H9 (cell line): ENCODE results near the gene GLYATL1. TPM values are rescaled to one million over a fixed set of nuclear protein-coding genes. Genes with fewer than 3 reads are reported as not detected.

Source experiments
- DNase-seq: peaks from one replicate; pipeline ENCODE4 v3.0.0-alpha.2; 2017
- H2AFZ ChIP-seq: one replicate; pipeline ENCODE4 v1.6.1; 2013; ENCODE audit warnings: mild to moderate bottlenecking, low read length, control low read depth, moderate library complexity
- H2AK5ac ChIP-seq: 2 replicates; pipeline ENCODE4 v1.6.1; 2013; ENCODE audit warnings: low read length, control low read depth, mixed read lengths; ENCODE audit not compliant: insufficient read length
- H2BK120ac ChIP-seq: one replicate; pipeline ENCODE4 v1.6.1; 2013; ENCODE audit warnings: low read depth, mild to moderate bottlenecking, low read length, control low read depth, inconsistent platforms; ENCODE audit not compliant: poor library complexity, severe bottlenecking
- H2BK12ac ChIP-seq: 2 replicates; pipeline ENCODE4 v1.6.1; 2013; ENCODE audit warnings: low read length, control low read depth, mixed read lengths, low read depth; ENCODE audit not compliant: insufficient read length
- H2BK15ac ChIP-seq: 2 replicates; pipeline ENCODE4 v1.6.1; 2013; ENCODE audit warnings: low read depth, low read length, control low read depth
- H2BK20ac ChIP-seq: one replicate; pipeline ENCODE4 v1.6.1; 2013; ENCODE audit warnings: low read depth, mild to moderate bottlenecking, low read length, control low read depth, inconsistent platforms; ENCODE audit not compliant: poor library complexity, severe bottlenecking
- H2BK5ac ChIP-seq: 2 replicates; pipeline ENCODE4 v1.6.1; 2013; ENCODE audit warnings: low read length, control low read depth, mixed read lengths; ENCODE audit not compliant: insufficient read length
- H3K14ac ChIP-seq: 2 replicates; pipeline ENCODE4 v1.6.1; 2013; ENCODE audit warnings: low read length, control low read depth; ENCODE audit not compliant: insufficient read depth
- H3K18ac ChIP-seq: 2 replicates; pipeline ENCODE4 v1.6.1; 2013; ENCODE audit warnings: low read depth, mild to moderate bottlenecking, mixed read lengths, low read length, control low read depth; ENCODE audit not compliant: insufficient read length
- H3K23ac ChIP-seq: 2 replicates; pipeline ENCODE4 v1.6.1; 2013; ENCODE audit warnings: low read length, control low read depth, mixed read lengths, low read depth; ENCODE audit not compliant: insufficient read length
- H3K23me2 ChIP-seq: 2 replicates; pipeline ENCODE4 v1.6.1; 2013; ENCODE audit warnings: low read depth, mild to moderate bottlenecking, mixed read lengths, low read length, control low read depth; ENCODE audit not compliant: insufficient read length, poor library complexity, severe bottlenecking
- H3K27ac ChIP-seq: 2 replicates; pipeline ENCODE4 v1.5.1; 2013; ENCODE audit warnings: low read length, control low read depth, mixed read lengths, low read depth; ENCODE audit not compliant: insufficient read length
- H3K27me3 ChIP-seq: 2 replicates; pipeline ENCODE4 v1.6.1; 2013; ENCODE audit warnings: low read length, control low read depth, inconsistent platforms; ENCODE audit not compliant: insufficient read depth
- H3K4ac ChIP-seq: 2 replicates; pipeline ENCODE4 v1.6.1; 2013; ENCODE audit warnings: low read depth, mild to moderate bottlenecking, control low read depth, inconsistent platforms, low read length, moderate library complexity
- H3K4me1 ChIP-seq: 2 replicates; pipeline ENCODE4 v1.6.1; 2013; ENCODE audit warnings: low read length, control low read depth, inconsistent platforms; ENCODE audit not compliant: insufficient read depth
- H3K4me2 ChIP-seq: 2 replicates; pipeline ENCODE4 v1.6.1; 2013; ENCODE audit warnings: low read length, control low read depth, mixed read lengths; ENCODE audit not compliant: insufficient read length, insufficient read depth
- H3K56ac ChIP-seq: 2 replicates; pipeline ENCODE4 v1.6.1; 2013; ENCODE audit warnings: low read depth, mild to moderate bottlenecking, mixed read lengths, low read length, control low read depth; ENCODE audit not compliant: insufficient read length
- H3K79me1 ChIP-seq: 2 replicates; pipeline ENCODE4 v1.6.1; 2013; ENCODE audit warnings: low read depth, mild to moderate bottlenecking, moderate library complexity, low read length, control low read depth, inconsistent platforms; ENCODE audit not compliant: insufficient read depth, poor library complexity, severe bottlenecking
- H3K79me2 ChIP-seq: 2 replicates; pipeline ENCODE4 v1.6.1; 2013; ENCODE audit warnings: low read length, control low read depth, inconsistent platforms; ENCODE audit not compliant: insufficient read depth
- H3K9ac ChIP-seq: 2 replicates; pipeline ENCODE4 v1.6.1; 2013; ENCODE audit warnings: low read length, control low read depth, mixed read lengths; ENCODE audit not compliant: insufficient read length; ENCODE audit errors: extremely low read depth
- H3K9me3 ChIP-seq: one replicate; pipeline ENCODE4 v1.6.1; 2013; ENCODE audit warnings: low read depth, low read length, inconsistent platforms; ENCODE audit not compliant: control insufficient read depth
- H3T11ph ChIP-seq: one replicate; pipeline ENCODE4 v1.6.1; 2013; ENCODE audit warnings: mild to moderate bottlenecking, low read length, control low read depth, inconsistent platforms
- H4K20me1 ChIP-seq: one replicate; pipeline ENCODE4 v1.6.1; 2013; ENCODE audit not compliant: control insufficient read depth, insufficient read length, insufficient read depth
- H4K5ac ChIP-seq: 2 replicates; pipeline ENCODE4 v1.6.1; 2013; ENCODE audit warnings: low read depth, mild to moderate bottlenecking, mixed read lengths, low read length, control low read depth; ENCODE audit not compliant: insufficient read length
- H4K8ac ChIP-seq: replicated peaks from 2 replicates; pipeline ENCODE4 v1.6.1; 2013; ENCODE audit warnings: low read length, control low read depth, mixed read lengths, low read depth; ENCODE audit not compliant: insufficient read length
- H4K91ac ChIP-seq: 2 replicates; pipeline ENCODE4 v1.6.1; 2013; ENCODE audit warnings: low read depth, mild to moderate bottlenecking, moderate library complexity, mixed read lengths, low read length, control low read depth; ENCODE audit not compliant: insufficient read length
- H3K27ac Mint-ChIP-seq, 3 experiments: 2 replicates in 2 of 3; 3 replicates in 1 of 3; pipeline ENCODE4 v1.8.0; 2020 to 2021; ENCODE audit warnings: mixed read lengths in 3 of 3, mild to moderate bottlenecking in 1 of 3, moderate library complexity in 1 of 3
- H3K27me3 Mint-ChIP-seq: 2 replicates; pipeline ENCODE4 v1.8.0; 2021; ENCODE audit warnings: low read depth, mild to moderate bottlenecking, moderate library complexity, mixed read lengths
- H3K36me3 Mint-ChIP-seq, 3 experiments: 2 replicates in 2 of 3; 3 replicates in 1 of 3; pipeline ENCODE4 v1.8.0; 2020 to 2021; ENCODE audit warnings: low read depth in 3 of 3, mixed read lengths in 3 of 3; ENCODE audit not compliant: insufficient read depth in 1 of 3
- H3K4me1 Mint-ChIP-seq, 2 experiments: 2 replicates each; pipeline ENCODE4 v1.8.0; 2020; ENCODE audit warnings: mixed read lengths in 2 of 2
- H3K4me3 Mint-ChIP-seq, 2 experiments: 2 replicates in 1 of 2; 3 replicates in 1 of 2; pipeline ENCODE4 v1.8.0; 2020 to 2021; ENCODE audit warnings: mild to moderate bottlenecking in 2 of 2, mixed read lengths in 2 of 2, moderate library complexity in 1 of 2
- H3K9me3 Mint-ChIP-seq, 2 experiments: 2 replicates in 1 of 2; 3 replicates in 1 of 2; pipeline ENCODE4 v1.8.0; 2020; ENCODE audit warnings: mild to moderate bottlenecking in 2 of 2, mixed read lengths in 2 of 2, moderate library complexity in 1 of 2
- WGBS: extraction: QIAGEN DNeasy Blood & Tissue Kit; methylation state at CpG from one replicate; pipeline ENCODE4 v1.1.7; 2013; ENCODE audit warnings: missing lambda C conversion rate, low lambda C conversion rate, mixed read lengths; ENCODE audit not compliant: insufficient read length; ENCODE audit errors: extremely low coverage; 5-methylcytosine and 5-hydroxymethylcytosine counted together
- total RNA-seq: library from RNA; stranded (reverse); gene quantifications from 2 replicates; pipeline ENCODE4 v1.2.1, GENCODE V29; 2021
- TF ChIP-seq, protein P1 (sequence below): fragments of 200-600 bp; sonication (generic); conservative IDR thresholded peaks from 3 replicates; pipeline ENCODE4 v1.8.0; 2021; ENCODE audit warnings: antibody characterized with exemption, mild to moderate bottlenecking

The GLYATL1 gene
- total RNA-seq, 1 experiment from 2014 or later = 2.8 TPM

DNA sequence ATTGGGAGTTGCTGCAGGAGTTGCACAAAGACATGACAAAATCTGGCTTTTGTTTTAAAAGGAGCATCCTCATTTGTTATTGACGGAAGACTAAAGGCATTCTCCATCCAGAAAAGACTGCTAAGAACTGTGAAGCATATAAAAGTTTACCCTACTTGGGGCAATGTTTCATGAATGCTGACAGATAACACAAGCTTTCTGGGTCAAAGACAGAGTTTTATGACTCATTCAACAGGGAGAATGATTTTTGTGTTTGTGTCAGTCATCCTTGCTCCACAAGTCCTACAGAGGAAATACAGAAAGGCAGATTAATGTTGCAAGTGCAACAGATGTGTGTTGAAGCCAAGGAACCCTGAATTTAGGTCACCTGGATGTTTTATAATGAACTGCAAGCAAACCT is 2.5 kb downstream of the GLYATL1 start:
- H3K23me2 ChIP-seq = no peaks in the 10 kb centered on the region
- H3K9me3 Mint-ChIP-seq = no peaks in the 10 kb centered on the region
- WGBS = no CpG with 5 or more reads among the region's 1 CpG

More for the DNA sequence above, 2.5 kb downstream of the GLYATL1 start:
- no peak overlapping the region for H3K27ac Mint-ChIP-seq
- DNase-seq = no peak
- H3K4me3 Mint-ChIP-seq = no peak overlapping the region
- no peak overlapping the region for H2BK15ac ChIP-seq
- H3K9me3 ChIP-seq = no peaks in the 10 kb centered on the region
- no peak overlapping the region for H2BK5ac ChIP-seq
- H3K27me3 Mint-ChIP-seq = no peaks in the 10 kb centered on the region; the same call in 1 of the 2 replicates
- no peaks in the 10 kb centered on the region for H3K79me2 ChIP-seq
- no peak overlapping the region for H4K5ac ChIP-seq
- H3K36me3 Mint-ChIP-seq = no peaks in the 10 kb centered on the region; a peak in 1 of 7 replicates
- no peak overlapping the region for H3K4ac ChIP-seq
- H2BK20ac ChIP-seq = no peak overlapping the region
- H3K18ac ChIP-seq = no peak overlapping the region
- H3K23ac ChIP-seq = no peak overlapping the region
- H4K20me1 ChIP-seq = no peaks in the 10 kb centered on the region
- no peak overlapping the region for H2AFZ ChIP-seq
- H4K8ac ChIP-seq = no peak overlapping the region
- H3K4me1 Mint-ChIP-seq = no peaks in the 10 kb centered on the region
- H2AK5ac ChIP-seq = no peak overlapping the region
- TF ChIP-seq, protein P1, sequence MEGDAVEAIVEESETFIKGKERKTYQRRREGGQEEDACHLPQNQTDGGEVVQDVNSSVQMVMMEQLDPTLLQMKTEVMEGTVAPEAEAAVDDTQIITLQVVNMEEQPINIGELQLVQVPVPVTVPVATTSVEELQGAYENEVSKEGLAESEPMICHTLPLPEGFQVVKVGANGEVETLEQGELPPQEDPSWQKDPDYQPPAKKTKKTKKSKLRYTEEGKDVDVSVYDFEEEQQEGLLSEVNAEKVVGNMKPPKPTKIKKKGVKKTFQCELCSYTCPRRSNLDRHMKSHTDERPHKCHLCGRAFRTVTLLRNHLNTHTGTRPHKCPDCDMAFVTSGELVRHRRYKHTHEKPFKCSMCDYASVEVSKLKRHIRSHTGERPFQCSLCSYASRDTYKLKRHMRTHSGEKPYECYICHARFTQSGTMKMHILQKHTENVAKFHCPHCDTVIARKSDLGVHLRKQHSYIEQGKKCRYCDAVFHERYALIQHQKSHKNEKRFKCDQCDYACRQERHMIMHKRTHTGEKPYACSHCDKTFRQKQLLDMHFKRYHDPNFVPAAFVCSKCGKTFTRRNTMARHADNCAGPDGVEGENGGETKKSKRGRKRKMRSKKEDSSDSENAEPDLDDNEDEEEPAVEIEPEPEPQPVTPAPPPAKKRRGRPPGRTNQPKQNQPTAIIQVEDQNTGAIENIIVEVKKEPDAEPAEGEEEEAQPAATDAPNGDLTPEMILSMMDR = no peak
- H3K14ac ChIP-seq = no peak overlapping the region
- H3K4me1 ChIP-seq = no peaks in the 10 kb centered on the region
- no peak overlapping the region for H3T11ph ChIP-seq
- H3K9ac ChIP-seq = no peak overlapping the region
- no peak overlapping the region for H3K56ac ChIP-seq
- H3K27ac ChIP-seq = no peak overlapping the region
- H2BK12ac ChIP-seq = no peak overlapping the region
- H3K79me1 ChIP-seq = no peaks in the 10 kb centered on the region
- no peak overlapping the region for H4K91ac ChIP-seq
- no peak overlapping the region for H2BK120ac ChIP-seq
- no peak overlapping the region for H3K4me2 ChIP-seq
- no peaks in the 10 kb centered on the region for H3K27me3 ChIP-seq
